ACHN (cell line): ENCODE measurements around the gene CCDC33.
"Not testable (repeated sequence)": the region's sequence is repeated elsewhere in the genome, so short reads cannot be mapped to it uniquely, and the experiment has no call there.

Experiments used
- DNase-seq: peaks from one replicate; pipeline ENCODE4 v3.0.0-alpha.2; 2015
- in situ Hi-C: cut with HindIII; loops from 2 replicates; pipeline ENCODE4 v1.10.0; 2017; ENCODE audit warnings: low sequenced_read_pairs, low pct_ligation_motif_present, low pct_unique_long_range_greater_than_20kb

Gene CCDC33

GRCh38 chr15:74337607-74338211 is 101.6 kb downstream of the CCDC33 start:
- in situ Hi-C loops = no loop called here

GRCh38 chr15:74338676-74339075 is 102.5 kb downstream of the CCDC33 start:
- in situ Hi-C loops = no loop called here

More at GRCh38 chr15:74337607-74338211, 101.6 kb downstream of the CCDC33 start:
- DNase-seq = no peak

GRCh38 chr15:74339371-74339770 is 103.2 kb downstream of the CCDC33 start:
- DNase-seq = no peak
- in situ Hi-C loops = no loop called here

More at GRCh38 chr15:74338676-74339075, 102.5 kb downstream of the CCDC33 start:
- no peak for DNase-seq

- in situ Hi-C loops = no loop called here
- DNase-seq = no peak
These were observed 104.0 kb downstream of the CCDC33 start for GRCh38 chr15:74340150-74340549.

GRCh38 chr15:74343127-74343796 is 107.1 kb downstream of the CCDC33 start:
- in situ Hi-C loops = no loop called here
- DNase-seq = no peak

- in situ Hi-C loops = no loop called here
- no peak for DNase-seq
These were observed 107.6 kb downstream of the CCDC33 start for GRCh38 chr15:74343797-74344127.

- no peak for DNase-seq
- in situ Hi-C loops = no loop called here
These were observed 108.9 kb downstream of the CCDC33 start for GRCh38 chr15:74345051-74345450.

- no peak for DNase-seq
These were observed 111.7 kb downstream of the CCDC33 start for GRCh38 chr15:74347757-74348250.

GRCh38 chr15:74349241-74349778 is 113.2 kb downstream of the CCDC33 start:
- no peak for DNase-seq
- in situ Hi-C loops = no loop called here

More at GRCh38 chr15:74347757-74348250, 111.7 kb downstream of the CCDC33 start:
- in situ Hi-C loops = no loop called here

GRCh38 chr15:74350295-74351275 is 114.5 kb downstream of the CCDC33 start:
- in situ Hi-C loops = no loop called here
- no peak for DNase-seq

GRCh38 chr15:74351670-74352069 is 115.5 kb downstream of the CCDC33 start:
- in situ Hi-C loops = no loop called here
- no peak for DNase-seq

GRCh38 chr15:74352393-74352910 is 116.3 kb downstream of the CCDC33 start:
- no peak for DNase-seq
- in situ Hi-C loops = no loop called here

GRCh38 chr15:74353992-74354391 is 117.9 kb downstream of the CCDC33 start:
- DNase-seq, in situ Hi-C loops: not testable (repeated sequence)

- DNase-seq, in situ Hi-C loops: not testable (repeated sequence)
These were observed 119.9 kb downstream of the CCDC33 start for GRCh38 chr15:74356050-74356449.

- in situ Hi-C loops, DNase-seq: not testable (repeated sequence)
These were observed 121.4 kb downstream of the CCDC33 start for GRCh38 chr15:74357514-74357913.

- in situ Hi-C loops, DNase-seq: not testable (repeated sequence)
These were observed 123.2 kb downstream of the CCDC33 start for GRCh38 chr15:74359376-74359775.

- DNase-seq, in situ Hi-C loops: not testable (repeated sequence)
These were observed 124.7 kb downstream of the CCDC33 start for GRCh38 chr15:74360855-74361254.

GRCh38 chr15:74362482-74362881 is 126.4 kb downstream of the CCDC33 start:
- no peak for DNase-seq
- in situ Hi-C loops = no loop called here
